GM23338 (cell line): Measurements from ENCODE around the gene CSRNP3.

Experiments
- CTCF ChIP-seq, 2 experiments: fragments of 200-600 bp in 1 of 2; sonication (generic) in 1 of 2; conservative IDR thresholded peaks; 2 replicates each; pipeline versions ENCODE4 v1.5.1 to v1.6.1; 2016 to 2017; ENCODE audit warnings: antibody characterized with exemption in 2 of 2, low read depth in 2 of 2, mild to moderate bottlenecking in 2 of 2, moderate library complexity in 1 of 2
- ETS1 ChIP-seq: IDR thresholded peaks from 2 replicates; pipeline ENCODE4 v1.6.1; 2016; ENCODE audit warnings: antibody characterized with exemption
- EZH2 ChIP-seq: fragments of 200-600 bp; sonication (generic); IDR thresholded peaks from one replicate; pipeline ENCODE4 v1.8.0; 2017; ENCODE audit warnings: antibody characterized with exemption, mild to moderate bottlenecking, low read depth; ENCODE audit not compliant: unreplicated experiment
- EZH2phosphoT487 ChIP-seq: fragments of 200-600 bp; sonication (generic); IDR thresholded peaks from one replicate; pipeline ENCODE4 v1.8.1; 2018; ENCODE audit warnings: antibody characterized with exemption; ENCODE audit not compliant: unreplicated experiment
- JUNB ChIP-seq: IDR thresholded peaks from one replicate; pipeline ENCODE4 v1.6.1; 2016; ENCODE audit warnings: antibody characterized with exemption; ENCODE audit not compliant: unreplicated experiment
- POLR2AphosphoS5 ChIP-seq: IDR thresholded peaks from 2 replicates; pipeline ENCODE4 v1.6.1; 2016; ENCODE audit warnings: antibody characterized with exemption, low read depth
- ZNF331 ChIP-seq: fragments of 250-450 bp; sonication (Bioruptor Pico); IDR thresholded peaks from 2 replicates; pipeline ENCODE4 v1.5.0; 2020; ENCODE audit warnings: low read depth, mild to moderate bottlenecking, moderate library complexity

GRCh38 chr2:165609672-165610071 lies 140.2 kb downstream of the CSRNP3 start:
- no peak for TF ChIP-seq CTCF (conservative IDR thresholded peaks at IDR 0.05; ENCODE audit: low read depth in 2 of 2)
- no peak for TF ChIP-seq POLR2AphosphoS5
- no peak for TF ChIP-seq EZH2phosphoT487
- TF ChIP-seq EZH2: no peak
- no peak for TF ChIP-seq JUNB
- no peak for TF ChIP-seq ETS1
- TF ChIP-seq ZNF331 (CRISPR knock-in tag): no peak
